ENCODE data around the gene CTNS. TPM values are rescaled to one million over a fixed set of nuclear protein-coding genes. Genes with fewer than 3 reads are reported as not detected.

CTNS gene
- total RNA-seq, 1 experiment from 2014 or later: 19.1 TPM

- DNase-seq (ENCODE audit: low read depth): no peak
Observed at GRCh38 chr17:3658784-3659449, 22.4 kb downstream of the CTNS start.

- peak; percentile 94 for DNase-seq (ENCODE audit: low read depth)
Observed at GRCh38 chr17:3659541-3660111, 23.1 kb downstream of the CTNS start.

- DNase-seq (ENCODE audit: low read depth): peak; percentile 19
Observed at GRCh38 chr17:3660311-3660891, 23.8 kb downstream of the CTNS start.

GRCh38 chr17:3663102-3664011 lies 26.8 kb downstream of the CTNS start:
- DNase-seq (ENCODE audit: low read depth): no peak

- DNase-seq (ENCODE audit: low read depth): no peak
Observed at GRCh38 chr17:3665834-3666233, 29.3 kb downstream of the CTNS start.

- no peak for DNase-seq (ENCODE audit: low read depth)
Observed at GRCh38 chr17:3666516-3666915, 30.0 kb downstream of the CTNS start.

- DNase-seq (ENCODE audit: low read depth): peak; percentile 94
Observed at GRCh38 chr17:3667366-3668278, 31.1 kb downstream of the CTNS start.

- peak; percentile 99 for DNase-seq (ENCODE audit: low read depth)
Observed at GRCh38 chr17:3668279-3669084, 31.9 kb downstream of the CTNS start, which contains the start of the genes EMC6 and TAX1BP3. TSS of gene EMC6 (plus strand) at chr17:3668812. CDS start at chr17:3669147, 335 bp downstream. TSS of gene TAX1BP3 (minus strand) at chr17:3668578. CDS start at chr17:3668526, 52 bp downstream.

GRCh38 chr17:3669085-3669347 lies 32.5 kb downstream of the CTNS start:
- no peak for DNase-seq (ENCODE audit: low read depth)

- DNase-seq (ENCODE audit: low read depth): no peak
Observed at GRCh38 chr17:3669548-3669947, 33.0 kb downstream of the CTNS start.

GRCh38 chr17:3672571-3672970 lies 36.0 kb downstream of the CTNS start:
- no peak for DNase-seq (ENCODE audit: low read depth)

GRCh38 chr17:3675886-3676285 lies 39.3 kb downstream of the CTNS start:
- DNase-seq (ENCODE audit: low read depth): no peak

GRCh38 chr17:3678095-3678820 lies 41.7 kb downstream of the CTNS start:
- no peak for DNase-seq (ENCODE audit: low read depth)

- DNase-seq (ENCODE audit: low read depth): no peak
Observed at GRCh38 chr17:3678821-3679530, 42.4 kb downstream of the CTNS start.

- DNase-seq (ENCODE audit: low read depth): no peak
Observed at GRCh38 chr17:3679531-3680126, 43.1 kb downstream of the CTNS start.

GRCh38 chr17:3681057-3681456 lies 44.5 kb downstream of the CTNS start:
- DNase-seq (ENCODE audit: low read depth): no peak

GRCh38 chr17:3681565-3681964 lies 45.0 kb downstream of the CTNS start:
- DNase-seq (ENCODE audit: low read depth): no peak

GRCh38 chr17:3682033-3682432 lies 45.5 kb downstream of the CTNS start:
- no peak for DNase-seq (ENCODE audit: low read depth)

GRCh38 chr17:3683054-3683511 lies 46.5 kb downstream of the CTNS start:
- DNase-seq (ENCODE audit: low read depth): peak; percentile 46

All from Daoy (cell line).